Measurements from ENCODE around the gene PLSCR3.

PLSCR3 gene

DNA sequence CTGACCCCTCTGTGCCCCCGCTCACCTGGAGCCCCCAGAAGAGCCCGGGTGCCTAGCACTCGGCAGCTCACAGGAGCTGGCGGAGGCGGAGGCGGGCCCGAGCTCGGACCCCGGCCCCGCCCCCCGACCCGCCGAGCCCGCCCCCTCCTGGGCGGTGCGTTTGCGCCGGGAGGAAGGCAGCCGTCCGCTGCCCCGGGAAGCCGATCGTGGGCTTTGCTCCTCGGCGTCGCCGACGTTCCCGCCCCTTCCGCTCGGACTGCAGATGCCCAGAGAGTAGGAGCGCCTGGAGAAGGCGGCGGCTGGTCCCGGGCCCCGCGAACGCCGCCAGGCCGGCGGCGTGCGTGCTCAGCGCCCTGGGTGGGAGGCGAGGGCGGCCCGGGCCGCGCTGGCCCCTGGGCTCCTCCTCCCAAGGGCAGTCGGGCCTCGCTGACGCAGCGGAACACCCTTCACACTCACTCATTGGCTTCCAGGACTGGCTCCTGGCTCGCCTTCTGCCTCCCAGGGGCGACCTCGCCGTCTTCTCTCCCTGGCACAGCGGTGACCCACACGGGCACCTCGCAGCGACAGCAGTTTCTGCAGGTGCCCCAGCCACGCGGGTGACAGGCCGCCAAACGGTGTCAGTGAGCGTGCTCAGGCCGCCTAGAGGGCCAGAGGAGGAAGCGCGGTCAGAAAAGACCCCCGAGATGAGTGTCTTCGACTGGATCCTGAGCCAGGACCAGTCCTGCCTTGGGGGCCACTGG is at the start of gene PLSCR3:
PLSCR3 (minus strand) TSS at position 74 of the 740 bp plus-strand sequence. CDS start 415 bp downstream, outside the sequence.
- DNase-seq (ENCODE audit: low read depth in 3 of 3): peak; percentile 62 to 78 (median 67)

DNA sequence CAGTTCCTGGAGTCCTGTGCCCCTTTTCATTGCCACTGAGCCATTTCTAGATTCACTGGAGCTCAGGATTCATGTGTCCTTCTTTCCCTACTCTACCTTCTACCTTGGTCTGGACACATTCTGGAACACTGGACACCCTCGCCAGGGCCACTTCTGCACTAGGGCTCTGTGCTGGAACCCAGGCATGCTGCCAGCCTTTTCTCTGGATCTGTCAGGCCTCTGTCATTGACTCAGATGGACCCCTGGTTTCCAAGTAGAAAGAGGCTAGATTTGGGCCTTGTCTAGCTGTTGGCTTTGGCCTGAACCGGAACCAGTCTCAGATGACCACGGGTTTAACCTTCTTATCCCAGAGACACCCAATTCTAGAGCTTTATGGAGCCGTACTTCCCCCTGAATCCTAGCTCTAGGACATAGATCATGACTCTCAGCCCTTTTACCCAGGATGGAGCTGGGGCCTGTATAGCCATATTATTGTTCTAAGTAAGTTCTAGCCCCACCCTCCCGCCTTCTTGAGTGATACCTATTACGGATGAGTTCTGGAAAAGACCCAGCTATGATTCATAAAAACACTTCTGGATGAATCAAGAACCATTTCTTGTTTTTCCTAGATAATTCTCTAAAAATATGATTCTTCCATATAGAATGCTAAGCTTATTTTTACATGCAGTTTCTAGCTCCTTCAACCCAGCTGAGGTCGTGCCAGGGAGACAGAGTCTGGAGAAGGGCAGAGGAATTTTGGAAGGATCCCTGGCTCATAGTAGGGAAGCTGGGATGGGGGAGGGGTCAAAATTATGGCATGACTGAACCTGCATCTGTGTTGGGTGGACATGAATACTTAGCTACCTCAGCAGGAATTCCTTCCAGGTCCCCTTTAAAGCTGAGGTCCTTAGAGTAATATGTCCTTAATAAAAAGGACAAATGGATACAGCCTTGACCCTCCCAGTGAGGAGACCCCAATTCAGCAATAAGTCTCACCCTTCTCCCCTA is 49.5 kb upstream of the PLSCR3 start:
- no peak for DNase-seq (ENCODE audit: low read depth in 3 of 3)

DNA sequence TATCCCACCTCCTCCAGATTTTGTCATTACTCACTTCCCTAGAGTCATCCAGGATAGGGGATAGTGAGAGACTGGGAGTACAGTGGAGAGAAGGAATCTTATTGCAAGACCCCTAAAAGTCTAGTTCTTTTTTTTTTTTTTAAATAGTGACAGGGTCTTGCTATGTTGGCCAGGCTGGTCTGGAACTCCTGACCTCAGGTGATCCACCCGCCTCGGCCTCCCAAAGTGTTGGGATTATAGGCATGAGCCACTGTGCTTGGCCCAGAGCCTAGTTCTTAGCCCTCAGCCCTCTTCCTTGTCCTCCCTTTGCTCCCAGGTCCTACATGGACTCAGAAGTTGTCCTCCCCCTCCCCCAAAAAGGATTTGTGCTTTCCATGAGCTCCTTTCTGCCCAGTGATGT is 47.8 kb upstream of the PLSCR3 start:
- no peak for DNase-seq (ENCODE audit: low read depth in 3 of 3)

DNA sequence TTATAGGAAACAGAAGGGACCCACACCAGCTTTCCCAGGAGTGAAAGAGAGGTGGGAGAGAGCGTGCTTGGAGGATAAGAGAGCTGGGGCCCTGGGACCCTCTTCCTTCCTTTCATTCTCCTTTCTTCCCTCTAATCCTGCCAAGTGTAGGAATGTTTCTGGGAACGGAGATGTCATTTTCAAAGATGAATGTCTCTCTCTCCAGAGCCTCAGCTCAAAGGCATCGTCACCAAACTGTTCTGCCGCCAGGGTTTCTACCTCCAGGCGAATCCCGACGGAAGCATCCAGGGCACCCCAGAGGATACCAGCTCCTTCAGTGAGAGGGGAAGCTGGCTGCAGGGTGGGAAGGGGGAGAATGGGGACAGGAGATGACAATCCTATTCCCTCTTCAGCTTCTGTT is 46.9 kb upstream of the PLSCR3 start:
- DNase-seq (ENCODE audit: low read depth in 3 of 3): no peak

DNA sequence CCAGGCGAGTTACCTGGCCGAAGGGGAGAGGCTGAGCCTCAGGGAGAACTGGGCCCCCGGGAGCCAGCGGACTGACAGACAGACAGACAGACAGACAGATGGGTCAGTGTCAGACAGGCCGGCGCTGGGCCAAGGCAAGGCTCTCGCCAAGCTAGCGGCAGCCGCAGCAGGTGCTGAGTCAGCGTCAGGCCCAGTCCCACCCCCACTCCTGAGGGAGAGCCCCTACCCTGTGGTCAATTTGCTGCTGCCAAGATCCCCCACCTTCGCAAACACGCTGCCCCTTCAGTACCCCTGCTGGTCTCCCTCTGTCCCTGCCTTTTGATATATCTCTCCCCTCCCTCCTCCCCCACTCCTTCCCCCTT is 46.5 kb upstream of the PLSCR3 start:
- no peak for DNase-seq (ENCODE audit: low read depth in 3 of 3)

DNA sequence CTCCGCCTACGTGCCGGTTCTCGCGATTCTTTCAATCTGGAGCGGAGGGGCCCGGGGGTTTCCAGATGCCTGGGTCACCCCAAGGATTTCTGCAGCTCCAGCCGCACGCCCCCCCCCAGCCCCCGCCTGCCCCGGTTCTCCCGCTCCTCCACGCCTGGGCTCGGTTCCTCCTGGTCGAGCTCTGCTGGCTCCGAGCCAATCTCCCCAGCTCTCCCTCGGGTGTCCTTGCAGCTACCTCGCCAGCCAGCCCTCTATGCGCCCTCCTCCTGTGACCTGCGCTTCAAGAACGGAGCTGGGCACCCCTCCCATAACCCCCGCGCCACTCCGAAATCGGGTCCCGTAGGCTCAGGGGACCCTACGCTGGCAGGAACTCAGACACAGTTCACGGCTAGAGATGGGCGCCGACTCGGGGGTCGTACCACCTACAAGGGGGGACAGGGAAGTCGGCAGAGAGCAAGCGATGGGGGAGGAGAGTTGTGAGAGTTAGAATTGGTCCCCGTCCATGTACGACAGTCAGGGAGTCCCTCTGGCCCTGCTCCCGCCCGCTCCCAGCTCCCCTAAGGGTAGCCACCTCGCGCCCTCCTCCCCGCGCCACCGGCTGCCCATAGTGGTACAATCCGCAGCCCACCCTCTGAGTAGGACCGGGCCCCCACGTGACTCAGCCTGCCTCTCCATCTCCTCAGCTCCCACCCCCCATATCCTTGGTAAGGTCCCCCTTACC is 45.9 kb upstream of the PLSCR3 start:
- no peak for DNase-seq (ENCODE audit: low read depth in 3 of 3)

DNA sequence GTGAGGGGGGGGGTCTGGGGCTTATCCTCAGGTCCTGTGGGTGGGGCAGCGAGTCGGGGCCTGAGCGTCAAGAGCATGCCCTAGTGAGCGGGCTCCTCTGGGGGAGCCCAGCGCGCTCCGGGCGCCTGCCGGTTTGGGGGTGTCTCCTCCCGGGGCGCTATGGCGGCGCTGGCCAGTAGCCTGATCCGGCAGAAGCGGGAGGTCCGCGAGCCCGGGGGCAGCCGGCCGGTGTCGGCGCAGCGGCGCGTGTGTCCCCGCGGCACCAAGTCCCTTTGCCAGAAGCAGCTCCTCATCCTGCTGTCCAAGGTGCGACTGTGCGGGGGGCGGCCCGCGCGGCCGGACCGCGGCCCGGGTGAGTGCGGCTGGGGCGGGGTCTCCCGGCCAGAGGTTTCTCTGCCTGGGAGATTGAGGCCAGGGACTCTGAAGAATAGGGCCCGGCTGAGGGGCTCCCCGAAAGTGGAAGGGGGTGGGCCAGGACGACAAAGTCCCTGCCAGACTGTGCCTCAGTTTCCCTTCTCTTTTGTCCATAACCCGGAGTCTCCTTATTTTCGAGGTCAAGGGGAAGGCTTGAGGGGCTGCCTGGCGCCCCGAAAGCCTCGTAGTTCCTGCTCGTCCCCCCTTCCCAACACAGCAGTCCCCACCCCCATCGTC is 45.3 kb upstream of the PLSCR3 start, which contains the start of gene FGF11:
FGF11 (plus strand) TSS at position 51 of the 651 bp plus-strand sequence; CDS start at position 160, 109 bp downstream.
- DNase-seq (ENCODE audit: low read depth in 3 of 3): no peak

DNA sequence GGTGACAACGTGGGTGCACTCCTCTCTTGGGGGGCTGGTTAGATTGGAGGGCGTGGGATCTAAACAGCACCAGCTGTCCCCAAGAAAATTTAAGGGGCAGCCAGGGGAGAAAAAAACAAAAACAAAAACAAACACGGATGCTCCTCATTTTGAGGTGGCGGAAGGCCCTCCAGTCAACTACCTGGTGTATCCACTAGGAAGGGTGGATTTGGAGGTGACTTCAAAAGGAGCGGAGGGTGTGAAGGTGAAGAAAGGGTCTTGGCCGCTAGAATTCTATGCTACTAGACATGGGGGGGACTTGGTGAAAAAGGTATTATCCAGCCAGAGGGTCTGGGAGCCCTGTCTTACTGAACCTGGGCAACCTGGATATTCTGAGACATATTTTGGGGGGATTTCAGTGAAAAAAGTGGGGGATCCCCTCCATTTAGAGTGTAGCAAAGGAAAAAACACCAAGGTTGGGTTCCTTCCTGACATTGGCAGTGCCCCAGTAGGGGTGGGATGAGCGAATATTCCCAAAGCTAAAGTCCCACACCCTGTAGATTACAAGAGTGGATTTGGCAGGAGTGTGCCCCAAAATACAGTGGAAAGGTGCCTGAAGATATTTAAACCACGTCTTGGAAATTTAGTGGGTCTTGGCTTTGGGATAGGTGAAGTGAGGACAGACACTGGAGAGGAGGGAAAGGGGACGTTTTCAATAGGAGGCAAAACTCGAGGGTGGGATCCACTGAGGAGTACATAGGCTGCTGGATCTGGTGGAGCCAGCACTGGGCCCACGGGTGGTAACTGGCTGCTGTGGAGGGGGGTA is 44.5 kb upstream of the PLSCR3 start:
- no peak for DNase-seq (ENCODE audit: low read depth in 3 of 3)

DNA sequence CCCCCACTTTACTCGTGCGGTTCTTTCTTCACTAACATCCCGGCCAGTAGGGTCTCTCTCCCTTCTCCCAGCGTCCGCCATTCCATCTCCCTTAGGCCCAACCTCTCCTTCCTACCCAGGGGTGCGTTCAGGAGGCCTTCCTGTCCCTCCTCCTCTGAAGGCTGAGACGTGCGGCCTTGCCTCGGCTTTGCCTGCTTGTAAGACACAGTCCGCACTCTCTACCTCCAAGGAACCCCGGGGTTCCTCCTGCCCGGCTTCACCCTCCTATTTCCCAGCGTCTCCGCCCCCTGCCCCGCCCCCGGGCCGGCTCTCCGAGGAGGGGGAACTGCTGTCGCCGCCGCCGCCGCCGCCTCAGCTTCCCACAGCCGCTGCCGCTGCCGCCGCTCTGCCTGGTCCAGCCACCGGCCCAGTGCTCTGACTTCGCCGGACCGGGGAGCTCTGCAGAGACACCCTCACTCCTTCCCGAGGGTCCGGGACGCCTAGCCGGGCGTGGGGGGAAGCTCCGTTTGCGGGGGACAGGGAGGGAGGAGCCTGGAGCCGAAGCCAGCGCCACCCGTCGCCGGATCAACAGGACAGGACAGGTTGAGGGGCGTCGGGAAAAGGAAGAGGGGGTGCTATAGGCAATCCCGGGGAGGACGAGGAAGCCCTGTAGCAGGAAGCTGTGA is 43.8 kb upstream of the PLSCR3 start:
- DNase-seq (ENCODE audit: low read depth in 3 of 3): peak in 2 of 3 experiments; percentile 40 to 53

DNA sequence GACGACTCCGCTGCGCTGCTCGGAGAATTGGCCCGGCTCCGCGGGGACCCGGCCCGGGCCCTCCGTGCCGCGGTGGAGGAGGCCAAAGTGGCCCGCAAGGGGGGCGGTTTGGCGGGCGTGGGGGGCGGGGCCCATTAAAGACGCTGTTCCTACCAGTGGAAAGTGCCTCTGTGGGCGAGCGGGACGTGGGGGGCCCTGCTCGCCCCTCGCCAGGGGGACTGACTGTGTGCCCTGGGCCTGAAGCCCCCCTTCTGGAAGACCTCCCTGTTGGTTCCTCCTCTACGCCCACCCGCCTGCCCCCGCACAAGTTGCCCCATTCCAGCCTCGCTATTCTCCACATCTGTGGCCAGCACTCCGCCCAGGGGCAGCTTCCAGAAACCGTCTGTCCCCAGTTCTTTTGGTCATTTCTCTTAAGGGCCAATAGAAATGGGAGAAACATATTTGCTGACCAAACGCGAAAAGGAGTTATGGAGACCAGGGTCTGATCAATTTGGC is 43.1 kb upstream of the PLSCR3 start:
- no peak for DNase-seq (ENCODE audit: low read depth in 3 of 3)

DNA sequence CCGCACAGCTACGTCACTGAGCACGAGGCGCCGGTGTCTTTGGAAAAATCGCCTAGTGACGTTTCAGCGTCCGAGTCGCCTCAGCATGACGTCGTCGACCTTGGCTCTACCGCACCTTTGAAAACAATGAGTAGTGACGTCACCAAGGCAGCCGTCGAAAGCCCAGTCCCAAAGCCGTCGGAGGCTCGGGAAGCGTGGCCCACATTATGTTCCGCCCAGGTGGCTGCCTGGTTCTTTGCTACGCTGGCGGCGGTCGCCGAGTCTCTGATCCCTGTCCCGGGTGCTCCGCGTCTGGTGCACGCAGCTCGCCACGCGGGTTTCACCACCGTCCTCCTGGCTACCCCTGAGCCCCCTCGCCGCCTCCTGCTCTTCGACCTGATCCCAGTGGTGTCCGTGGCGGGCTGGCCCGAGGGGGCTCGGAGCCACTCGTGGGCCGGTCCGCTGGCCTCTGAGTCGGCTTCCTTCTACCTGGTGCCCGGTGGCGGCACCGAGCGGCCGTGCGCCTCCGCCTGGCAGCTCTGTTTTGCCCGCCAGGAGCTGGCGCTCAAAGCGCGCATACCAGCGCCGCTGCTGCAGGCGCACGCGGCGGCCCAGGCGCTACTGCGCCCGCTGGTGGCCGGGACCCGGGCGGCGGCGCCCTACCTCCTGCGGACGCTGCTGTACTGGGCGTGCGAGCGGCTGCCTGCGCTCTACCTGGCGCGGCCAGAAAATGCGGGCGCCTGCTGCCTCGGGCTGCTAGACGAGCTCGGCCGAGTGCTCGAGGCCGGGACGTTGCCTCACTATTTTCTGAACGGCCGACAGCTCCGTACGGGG is 42.4 kb upstream of the PLSCR3 start:
- peak; percentile 62 to 71 (median 68) for DNase-seq (ENCODE audit: low read depth in 3 of 3)

DNA sequence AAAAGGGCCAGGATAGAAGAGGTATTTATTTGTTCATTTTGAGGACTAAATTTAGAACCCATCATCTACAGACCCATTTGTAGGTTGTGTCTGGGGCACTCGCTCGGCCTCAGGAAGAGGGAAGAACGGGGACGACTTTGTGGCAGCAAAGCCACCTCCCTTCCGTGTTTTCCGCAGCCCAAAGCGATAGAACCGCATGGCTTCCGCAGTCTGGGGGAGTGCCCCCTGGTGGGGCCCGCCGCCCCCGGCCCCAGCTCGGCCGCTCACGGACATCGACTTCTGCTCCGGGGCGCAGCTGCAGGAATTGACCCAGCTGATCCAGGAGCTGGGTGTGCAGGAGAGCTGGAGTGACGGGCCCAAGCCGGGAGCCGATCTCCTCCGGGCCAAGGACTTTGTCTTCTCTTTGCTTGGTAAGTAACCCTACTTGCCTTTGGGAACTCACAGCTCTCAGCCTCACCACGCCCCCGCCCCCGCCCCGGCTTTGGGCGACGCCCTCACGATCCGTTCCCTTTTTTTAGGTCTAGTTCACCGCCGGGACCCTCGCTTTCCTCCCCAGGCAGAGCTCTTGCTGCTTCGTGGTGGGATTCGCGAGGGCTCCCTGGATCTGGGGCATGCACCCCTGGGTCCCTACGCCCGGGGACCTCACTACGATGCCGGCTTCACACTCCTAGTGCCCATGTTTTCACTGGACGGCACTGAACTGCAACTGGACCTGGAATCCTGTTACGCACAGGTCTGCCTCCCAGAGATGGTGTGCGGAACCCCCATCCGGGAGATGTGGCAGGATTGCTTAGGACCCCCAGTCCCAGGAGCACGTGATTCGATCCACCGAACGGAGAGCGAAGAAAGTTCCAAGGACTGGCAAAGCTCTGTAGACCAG is 41.6 kb upstream of the PLSCR3 start:
- peak in 2 of 3 experiments; percentile 28 to 48 for DNase-seq (ENCODE audit: low read depth in 3 of 3)

DNA sequence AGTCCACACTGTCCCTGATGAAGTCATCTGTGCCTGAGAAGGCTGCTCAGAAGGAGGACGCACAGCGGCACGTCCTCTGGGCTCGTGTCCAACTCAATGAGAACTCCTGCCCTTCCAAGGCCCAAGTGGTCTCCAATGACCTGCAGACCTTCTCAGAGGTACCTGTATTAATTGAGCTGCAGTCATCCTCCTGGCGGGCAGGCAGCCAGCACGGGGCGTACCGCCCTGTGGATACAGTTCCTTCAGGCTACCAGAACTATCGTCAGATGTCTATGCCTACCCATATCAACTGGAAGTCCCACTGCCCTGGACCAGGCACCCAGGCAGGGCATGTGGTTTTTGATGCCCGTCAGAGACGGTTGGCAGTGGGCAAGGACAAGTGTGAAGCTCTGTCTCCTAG is 38.0 kb upstream of the PLSCR3 start:
- no peak for DNase-seq (ENCODE audit: low read depth in 3 of 3)

DNA sequence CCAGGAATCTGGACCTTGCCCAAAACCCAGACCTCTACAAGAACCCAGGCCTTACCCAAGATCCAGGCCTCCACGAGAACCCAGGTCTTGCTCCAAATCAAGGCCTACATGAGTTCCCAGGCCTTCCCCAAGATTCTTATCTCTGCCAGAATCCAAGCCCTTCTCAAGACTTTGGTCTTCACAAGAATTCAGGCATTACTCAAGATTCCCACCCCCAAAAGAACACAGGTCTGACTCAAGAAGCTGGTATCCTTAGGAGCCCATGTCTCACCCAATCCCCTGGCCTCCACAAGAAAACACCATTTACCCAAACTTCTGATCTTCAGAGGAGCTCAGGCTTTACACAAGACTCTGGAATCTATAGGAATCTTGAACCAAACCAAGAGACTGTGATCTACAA is 36.9 kb upstream of the PLSCR3 start:
- no peak for DNase-seq (ENCODE audit: low read depth in 3 of 3)

DNA sequence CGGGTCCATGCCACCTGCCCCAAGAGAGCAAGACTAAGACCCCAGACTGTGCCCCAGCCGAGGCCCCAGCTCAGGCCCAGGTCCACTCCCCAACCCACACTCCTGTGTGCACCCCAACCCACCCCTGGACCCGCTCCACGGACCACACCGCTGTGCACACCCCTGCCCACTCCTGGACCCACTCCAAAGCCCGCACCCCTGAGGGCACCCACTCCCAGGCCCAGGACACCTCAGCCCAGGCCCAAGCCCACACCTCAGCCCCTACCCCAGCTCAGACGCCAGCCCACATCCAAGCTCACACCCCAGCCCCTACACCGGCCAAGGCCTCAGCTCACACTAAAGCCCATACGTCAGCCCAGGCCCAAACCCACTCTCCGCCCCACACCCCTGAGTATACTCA is 35.4 kb upstream of the PLSCR3 start:
- no peak for DNase-seq (ENCODE audit: low read depth in 3 of 3)

DNA sequence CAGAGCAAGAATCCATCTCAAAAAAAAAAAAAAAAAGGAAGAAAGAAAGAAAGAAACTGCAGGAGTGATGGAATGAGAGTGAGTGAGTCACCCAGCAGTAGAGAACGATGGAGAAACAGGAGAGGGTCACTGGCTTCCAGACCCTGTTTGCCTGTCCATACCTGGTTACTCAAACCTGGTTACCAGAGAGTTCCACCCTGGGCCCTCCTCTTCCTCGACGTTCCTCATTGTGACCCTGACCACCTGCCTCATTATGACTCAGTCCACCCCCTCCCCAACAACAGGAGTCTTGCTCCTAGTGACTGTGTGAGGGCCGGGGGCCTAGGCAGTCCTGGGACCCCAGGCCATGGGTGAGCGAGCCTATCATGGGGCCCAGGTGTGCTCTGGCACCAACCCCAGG is 34.2 kb upstream of the PLSCR3 start, which contains the start of gene SPEM3:
SPEM3 (plus strand) TSS at position 301 of the 400 bp plus-strand sequence; CDS start at position 347, 46 bp downstream.
- DNase-seq (ENCODE audit: low read depth in 3 of 3): no peak

DNA sequence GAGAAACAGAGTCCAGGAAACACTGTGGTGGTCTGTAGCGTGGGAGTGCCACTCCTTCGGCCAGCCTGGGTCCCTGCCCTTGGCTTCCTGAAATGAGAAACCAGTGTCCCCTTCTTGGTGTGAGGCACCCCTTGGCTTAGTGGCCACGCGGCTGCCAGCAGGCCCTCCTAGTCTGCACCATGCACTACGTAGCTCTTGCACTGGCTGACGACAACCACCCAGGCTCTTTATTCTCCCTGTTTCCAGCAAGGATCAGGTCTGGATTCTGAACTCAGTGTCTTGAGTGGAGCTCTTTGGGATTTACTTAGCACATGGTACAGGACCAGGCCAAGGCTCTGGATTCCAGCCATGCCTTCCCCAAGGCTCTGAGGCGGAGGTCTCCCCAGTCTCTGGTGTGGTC is 33.2 kb upstream of the PLSCR3 start:
- DNase-seq (ENCODE audit: low read depth in 3 of 3): no peak
